GM23338 (cell line): ENCODE measurements around the gene GGT6.

ENCODE experiments used
- CREB1 ChIP-seq: fragments of 250-450 bp; sonication (Bioruptor Pico); IDR thresholded peaks from 2 replicates; pipeline ENCODE4 v1.5.0; 2020; ENCODE audit warnings: low read depth, mild to moderate bottlenecking, moderate library complexity
- CTCF ChIP-seq, 2 experiments: fragments of 200-600 bp in 1 of 2; sonication (generic) in 1 of 2; conservative IDR thresholded peaks; 2 replicates each; pipeline versions ENCODE4 v1.5.1 to v1.6.1; 2016 to 2017; ENCODE audit warnings: antibody characterized with exemption in 2 of 2, low read depth in 2 of 2, mild to moderate bottlenecking in 2 of 2, moderate library complexity in 1 of 2
- ETS1 ChIP-seq: IDR thresholded peaks from 2 replicates; pipeline ENCODE4 v1.6.1; 2016; ENCODE audit warnings: antibody characterized with exemption
- EZH2 ChIP-seq: fragments of 200-600 bp; sonication (generic); IDR thresholded peaks from one replicate; pipeline ENCODE4 v1.8.0; 2017; ENCODE audit warnings: antibody characterized with exemption, mild to moderate bottlenecking, low read depth; ENCODE audit not compliant: unreplicated experiment
- EZH2phosphoT487 ChIP-seq: fragments of 200-600 bp; sonication (generic); IDR thresholded peaks from one replicate; pipeline ENCODE4 v1.8.1; 2018; ENCODE audit warnings: antibody characterized with exemption; ENCODE audit not compliant: unreplicated experiment
- JUNB ChIP-seq: IDR thresholded peaks from one replicate; pipeline ENCODE4 v1.6.1; 2016; ENCODE audit warnings: antibody characterized with exemption; ENCODE audit not compliant: unreplicated experiment
- POLR2AphosphoS5 ChIP-seq: IDR thresholded peaks from 2 replicates; pipeline ENCODE4 v1.6.1; 2016; ENCODE audit warnings: antibody characterized with exemption, low read depth
- REST ChIP-seq: IDR thresholded peaks from one replicate; pipeline ENCODE4 v1.6.1; 2018; ENCODE audit warnings: antibody characterized with exemption; ENCODE audit not compliant: unreplicated experiment
- STAT1 ChIP-seq: IDR thresholded peaks from one replicate; pipeline ENCODE4 v1.6.1; 2016; ENCODE audit warnings: antibody characterized with exemption; ENCODE audit not compliant: unreplicated experiment
- ZNF331 ChIP-seq: fragments of 250-450 bp; sonication (Bioruptor Pico); IDR thresholded peaks from 2 replicates; pipeline ENCODE4 v1.5.0; 2020; ENCODE audit warnings: low read depth, mild to moderate bottlenecking, moderate library complexity

- TF ChIP-seq REST (no peak), CTCF (conservative IDR thresholded peaks at IDR 0.05; ENCODE audit: low read depth in 2 of 2) (no peak), EZH2 (no peak), EZH2phosphoT487 (no peak), POLR2AphosphoS5 (no peak), JUNB (no peak), ZNF331 (no peak), CREB1 (no peak), STAT1 (no peak), ETS1 (no peak)
Observed at GRCh38 chr17:4590981-4591453, 30.6 kb upstream of the GGT6 start.
